ENCODE measurements around the gene UGT2A1.

GRCh38 chr4:69617083-69617694, 35.9 kb downstream of the UGT2A1 start:
- TF ChIP-seq POLR2A (IDR thresholded peaks at IDR 0.05) (no peak), CTCF (IDR thresholded peaks at IDR 0.05) (peak in 5 of 6 experiments; percentile 13 to 64 (median 38))
